K562 (cell line): ENCODE measurements around the gene RHEBL1.

Experiments
- PTBP1 ChIP-seq: fragments of 200-400 bp; formaldehyde crosslinking; IDR thresholded peaks from 2 replicates; pipeline ENCODE4 v1.6.1; 2017; ENCODE audit warnings: low read depth, low read length
- RB1 ChIP-seq: fragments of 450-650 bp; IDR thresholded peaks from 2 replicates; pipeline ENCODE4 v1.6.1; 2017; ENCODE audit warnings: low read depth, mild to moderate bottlenecking
- SP1 ChIP-seq: sonication (generic); formaldehyde crosslinking; IDR thresholded peaks from 2 replicates; pipeline ENCODE4 v1.8.1; 2022; ENCODE audit warnings: mild to moderate bottlenecking, missing genetic modification reagents
- TAF1 ChIP-seq: IDR thresholded peaks from 2 replicates; pipeline ENCODE4 v1.6.1; 2011; ENCODE audit warnings: mild to moderate bottlenecking, low read length, moderate library complexity; ENCODE audit not compliant: insufficient read depth, control insufficient read depth, severe bottlenecking; ENCODE audit errors: extremely low read depth
- TF ChIP-seq, protein P1 (sequence below): fragments of 250-450 bp; sonication (Bioruptor Pico); IDR thresholded peaks from 2 replicates; pipeline ENCODE4 v1.4.0; 2020; ENCODE audit warnings: mild to moderate bottlenecking, moderate library complexity

DNA sequence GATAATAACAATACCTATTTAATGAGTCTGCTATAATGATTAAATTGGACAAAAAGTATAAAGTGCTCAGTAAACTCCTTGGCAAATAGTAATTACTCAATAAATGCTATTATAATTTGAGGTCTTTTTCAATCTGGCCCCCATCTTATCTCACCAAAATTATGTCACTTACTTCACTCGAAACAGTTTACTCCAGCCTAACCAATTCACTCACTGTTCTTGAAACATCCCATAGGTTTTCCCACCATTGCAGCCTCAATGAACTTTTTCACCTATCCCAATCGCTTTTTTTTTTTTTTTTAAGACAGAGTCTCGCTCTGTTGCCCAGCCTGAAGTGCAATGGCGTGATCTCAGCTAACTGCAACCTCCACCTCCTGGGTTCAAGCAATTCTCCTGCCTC, 33.8 kb downstream of the RHEBL1 start:
- TF ChIP-seq RB1 (no peak), SP1 (CRISPR knock-in tag) (no peak), TAF1 (no peak), PTBP1 (no peak)
- TF ChIP-seq, protein P1, sequence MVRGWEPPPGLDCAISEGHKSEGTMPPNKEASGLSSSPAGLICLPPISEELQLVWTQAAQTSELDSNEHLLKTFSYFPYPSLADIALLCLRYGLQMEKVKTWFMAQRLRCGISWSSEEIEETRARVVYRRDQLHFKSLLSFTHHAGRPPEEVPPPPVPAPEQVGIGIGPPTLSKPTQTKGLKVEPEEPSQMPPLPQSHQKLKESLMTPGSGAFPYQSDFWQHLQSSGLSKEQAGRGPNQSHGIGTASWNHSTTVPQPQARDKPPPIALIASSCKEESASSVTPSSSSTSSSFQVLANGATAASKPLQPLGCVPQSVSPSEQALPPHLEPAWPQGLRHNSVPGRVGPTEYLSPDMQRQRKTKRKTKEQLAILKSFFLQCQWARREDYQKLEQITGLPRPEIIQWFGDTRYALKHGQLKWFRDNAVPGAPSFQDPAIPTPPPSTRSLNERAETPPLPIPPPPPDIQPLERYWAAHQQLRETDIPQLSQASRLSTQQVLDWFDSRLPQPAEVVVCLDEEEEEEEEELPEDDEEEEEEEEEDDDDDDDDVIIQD (CRISPR knock-in tag): no peak
